ENCODE measurements around the gene SERTAD4.

GRCh38 chr1:210291786-210292230 is 59.2 kb downstream of the SERTAD4 start:
- no peak for TF ChIP-seq CTCF (IDR thresholded peaks at IDR 0.05; ENCODE audit: low read depth, low read length)
- TF ChIP-seq EZH2phosphoT487 (IDR thresholded peaks at IDR 0.05; ENCODE audit: low read depth), result no peak
